Spinal cord (tissue), 10 donors: ENCODE data around the gene PAIP1. TPM values are rescaled to one million over a fixed set of nuclear protein-coding genes. Genes with fewer than 3 reads are reported as not detected.
"Not testable (repeated sequence)": the region's sequence is repeated elsewhere in the genome, so short reads cannot be mapped to it uniquely, and the experiment has no call there.

Source experiments
- DNase-seq, 6 donors: peaks; one replicate each; pipeline versions ENCODE4 v3.0.0 to v3.0.0-alpha.2; 2013 to 2015; ENCODE audit warnings: low spot score in 6 of 6, low read depth in 4 of 6
- H3K27ac ChIP-seq: one replicate; pipeline ENCODE4 v1.5.1; 2013; ENCODE audit warnings: low read depth, low read length, control low read depth
- H3K27me3 ChIP-seq: one replicate; pipeline ENCODE4 v1.6.1; 2013; ENCODE audit warnings: low read length; ENCODE audit not compliant: control insufficient read depth, insufficient read depth
- H3K36me3 ChIP-seq: one replicate; pipeline ENCODE4 v1.6.1; 2013; ENCODE audit warnings: low read length; ENCODE audit not compliant: control insufficient read depth, insufficient read depth
- H3K4me1 ChIP-seq: one replicate; pipeline ENCODE4 v1.6.1; 2013; ENCODE audit warnings: low read length; ENCODE audit not compliant: control insufficient read depth, insufficient read depth
- H3K4me3 ChIP-seq: one replicate; pipeline ENCODE4 v1.5.1; 2013; ENCODE audit warnings: low read depth, low read length, control low read depth
- H3K9me3 ChIP-seq: one replicate; pipeline ENCODE4 v1.6.1; 2013; ENCODE audit warnings: low read length; ENCODE audit not compliant: control insufficient read depth, insufficient read depth
- WGBS: methylation state at CpG from one replicate; pipeline ENCODE4 v1.1.5; 2013; ENCODE audit warnings: missing lambda C conversion rate; ENCODE audit not compliant: insufficient coverage; 5-methylcytosine and 5-hydroxymethylcytosine counted together
- polyA plus RNA-seq, 2 donors: library from polyadenylated mRNA; unstranded; fragments of 120-200 nt; gene quantifications; one replicate each; pipeline ENCODE4 v1.2.1, GENCODE V29; 2013; ENCODE audit not compliant: insufficient read length in 2 of 2
- total RNA-seq, 2 donors: library from RNA; depleted of rRNA in 1 of 2; stranded (reverse); fragments of 120-200 nt in 1 of 2; fragments of >200 nt in 1 of 2; gene quantifications; one replicate each; pipeline versions ENCODE4 v1.2.3 to v1.2.4, GENCODE V29; 2013 to 2014
- donor health status: healthy.

The PAIP1 gene
- total and polyA plus RNA-seq, 4 donors: 107 to 140 (median 133) TPM

DNA sequence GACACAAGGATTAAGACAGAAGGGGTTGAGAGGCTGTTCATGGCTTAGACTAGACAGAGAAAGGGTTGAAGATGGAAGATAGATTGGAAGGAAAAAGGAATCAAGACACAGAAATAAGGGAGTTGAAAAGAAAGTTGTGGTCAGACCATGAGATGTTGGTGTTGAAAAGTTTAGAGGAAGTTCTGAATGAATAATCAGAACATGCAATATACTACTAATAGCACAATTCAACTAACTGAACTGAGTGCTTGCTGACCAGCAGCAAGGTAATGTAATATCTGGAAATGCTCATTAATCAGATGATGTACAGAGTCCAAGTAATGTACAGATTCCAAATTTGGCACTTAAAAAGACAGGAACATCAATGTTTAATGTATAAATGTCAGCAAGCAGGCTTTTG is 35.5 kb upstream of the PAIP1 start:
- Histone ChIP-seq H3K36me3 (peaks cover 3% of the 10 kb centered on the region), H3K27ac (no peak overlapping the region), H3K27me3 (no peaks in the 10 kb centered on the region), H3K4me3 (no peak overlapping the region), H3K9me3 (no peaks in the 10 kb centered on the region), H3K4me1 (no peaks in the 10 kb centered on the region)
- DNase-seq: no peak

DNA sequence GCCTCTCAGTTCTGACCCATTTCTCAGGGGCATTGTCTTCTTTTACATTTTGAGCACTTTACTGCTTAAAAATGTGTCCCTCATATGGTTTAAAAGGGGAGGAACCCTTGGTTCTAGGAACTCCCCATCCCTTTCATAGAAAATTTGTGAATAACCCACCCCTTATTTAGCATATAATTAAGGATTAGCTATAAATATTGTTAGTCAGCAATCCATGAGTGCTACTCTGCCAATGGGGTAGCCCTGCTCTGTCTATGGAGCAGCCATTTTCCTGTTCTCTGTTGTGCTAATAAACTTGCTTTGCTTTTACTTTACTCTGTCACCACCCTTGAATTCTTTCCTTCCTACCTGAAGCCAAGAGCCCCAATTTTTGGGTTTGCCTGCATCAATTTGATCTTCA is 33.8 kb upstream of the PAIP1 start:
- Histone ChIP-seq H3K9me3 (no peaks in the 10 kb centered on the region), H3K27ac (no peak overlapping the region), H3K4me3 (no peak overlapping the region), H3K27me3 (no peaks in the 10 kb centered on the region), H3K36me3 (peaks cover 3% of the 10 kb centered on the region), H3K4me1 (no peaks in the 10 kb centered on the region)
- DNase-seq: no peak

DNA sequence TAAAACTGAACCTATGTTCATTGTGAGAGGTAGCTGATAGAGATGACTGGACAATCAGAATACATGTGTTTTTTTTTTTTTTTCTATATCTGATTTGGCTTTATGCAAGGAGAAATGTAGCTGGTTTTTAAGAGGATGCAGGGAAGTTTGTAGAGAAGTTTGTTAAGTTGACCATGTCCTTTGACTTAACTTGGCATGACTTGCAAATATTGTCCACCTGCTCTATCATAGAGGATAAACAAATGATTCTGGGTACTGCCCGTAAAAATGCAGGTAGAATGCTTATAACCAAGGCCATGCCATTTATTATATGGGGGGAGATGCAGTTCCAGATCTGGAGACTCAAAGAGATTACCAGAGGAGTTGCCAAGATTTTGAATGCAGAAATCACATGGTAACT is 32.4 kb upstream of the PAIP1 start:
- H3K36me3 ChIP-seq: peaks cover 3% of the 10 kb centered on the region
- H3K9me3 ChIP-seq: no peaks in the 10 kb centered on the region
- WGBS: 83% methylated on average over 1 of the region's 1 CpG
- no peak overlapping the region for H3K4me3 ChIP-seq
- H3K27ac ChIP-seq: no peak overlapping the region
- H3K27me3 ChIP-seq: no peaks in the 10 kb centered on the region
- H3K4me1 ChIP-seq: no peaks in the 10 kb centered on the region
- DNase-seq: no peak

DNA sequence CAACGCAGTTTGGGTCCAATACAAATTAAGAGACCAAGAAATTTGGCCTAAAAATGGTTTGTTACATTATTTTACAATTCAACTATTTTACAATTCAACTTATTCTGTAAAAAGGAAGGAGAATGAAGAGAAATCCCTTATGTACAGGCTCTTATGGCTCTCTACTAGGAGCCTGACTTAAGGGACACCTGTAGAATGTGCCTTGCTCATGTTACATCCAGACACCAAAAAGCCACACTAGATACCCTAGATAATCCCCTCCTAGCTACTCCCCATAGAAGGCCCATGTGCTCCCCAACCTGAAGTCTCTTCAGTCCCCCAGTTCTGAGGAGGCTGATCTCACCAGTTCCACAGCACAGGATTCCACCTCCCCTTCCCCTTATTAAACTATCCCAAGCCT is 32.0 kb upstream of the PAIP1 start:
- Histone ChIP-seq H3K36me3 (peaks cover 3% of the 10 kb centered on the region), H3K27me3 (no peaks in the 10 kb centered on the region)
- no CpG with 5 or more reads among the region's 1 CpG for WGBS

DNA sequence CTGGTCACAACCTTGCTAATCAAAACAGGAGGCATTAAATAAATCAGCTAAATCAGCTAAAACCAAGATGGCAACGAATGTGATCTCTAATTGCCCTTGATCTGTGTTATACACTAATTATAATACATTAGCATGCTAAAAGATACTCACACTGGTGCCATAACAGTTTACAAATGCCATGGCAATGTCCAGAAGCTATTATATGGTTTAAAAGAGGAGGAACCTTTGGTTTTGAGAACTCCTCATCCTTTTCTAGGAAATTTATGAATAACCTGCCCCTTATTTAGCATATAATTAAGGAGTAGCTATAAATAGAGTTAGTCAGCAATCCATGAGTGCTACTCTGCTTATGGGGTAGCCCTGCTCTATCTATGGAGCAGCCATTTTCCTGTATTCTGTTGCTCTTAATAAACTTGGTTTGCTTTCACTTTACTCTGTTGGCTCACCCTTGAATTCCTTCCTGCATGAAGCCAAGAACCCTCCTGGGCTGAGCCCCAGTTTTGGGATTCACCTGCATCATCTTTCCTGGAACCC is 27.4 kb upstream of the PAIP1 start:
- DNase-seq: no peak
- Histone ChIP-seq H3K27ac (no peak overlapping the region), H3K9me3 (no peaks in the 10 kb centered on the region), H3K4me1 (no peaks in the 10 kb centered on the region), H3K36me3 (no peaks in the 10 kb centered on the region), H3K27me3 (no peaks in the 10 kb centered on the region), H3K4me3 (no peak overlapping the region)
- WGBS: no CpG with 5 or more reads among the region's 1 CpG

More for the DNA sequence above, 32.0 kb upstream of the PAIP1 start:
- Histone ChIP-seq H3K4me1 (no peaks in the 10 kb centered on the region), H3K27ac (no peak overlapping the region), H3K9me3 (no peaks in the 10 kb centered on the region), H3K4me3 (no peak overlapping the region)
- DNase-seq: no peak

DNA sequence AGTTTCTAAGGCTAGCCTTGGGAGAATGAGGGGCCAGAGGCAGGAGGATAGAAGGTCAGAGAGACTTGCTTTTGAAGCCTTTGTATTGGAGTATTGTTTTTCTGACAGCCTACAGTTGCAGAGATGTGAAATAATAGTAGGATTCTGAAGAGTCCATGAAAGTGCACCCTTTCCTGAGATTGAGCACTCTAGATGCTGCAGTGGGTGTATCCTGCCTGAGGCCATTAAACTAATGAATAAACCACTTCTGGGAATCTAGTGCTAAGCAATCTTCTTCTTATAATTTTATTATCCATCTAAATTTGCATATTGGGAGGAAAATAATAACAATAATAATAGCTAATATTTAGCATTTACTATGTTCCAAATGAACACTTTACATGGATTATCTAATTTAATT is 26.8 kb upstream of the PAIP1 start:
- Histone ChIP-seq H3K27ac (no peak overlapping the region), H3K36me3 (no peaks in the 10 kb centered on the region), H3K4me1 (no peaks in the 10 kb centered on the region), H3K27me3 (no peaks in the 10 kb centered on the region), H3K4me3 (no peak overlapping the region), H3K9me3 (no peaks in the 10 kb centered on the region)
- no peak for DNase-seq

DNA sequence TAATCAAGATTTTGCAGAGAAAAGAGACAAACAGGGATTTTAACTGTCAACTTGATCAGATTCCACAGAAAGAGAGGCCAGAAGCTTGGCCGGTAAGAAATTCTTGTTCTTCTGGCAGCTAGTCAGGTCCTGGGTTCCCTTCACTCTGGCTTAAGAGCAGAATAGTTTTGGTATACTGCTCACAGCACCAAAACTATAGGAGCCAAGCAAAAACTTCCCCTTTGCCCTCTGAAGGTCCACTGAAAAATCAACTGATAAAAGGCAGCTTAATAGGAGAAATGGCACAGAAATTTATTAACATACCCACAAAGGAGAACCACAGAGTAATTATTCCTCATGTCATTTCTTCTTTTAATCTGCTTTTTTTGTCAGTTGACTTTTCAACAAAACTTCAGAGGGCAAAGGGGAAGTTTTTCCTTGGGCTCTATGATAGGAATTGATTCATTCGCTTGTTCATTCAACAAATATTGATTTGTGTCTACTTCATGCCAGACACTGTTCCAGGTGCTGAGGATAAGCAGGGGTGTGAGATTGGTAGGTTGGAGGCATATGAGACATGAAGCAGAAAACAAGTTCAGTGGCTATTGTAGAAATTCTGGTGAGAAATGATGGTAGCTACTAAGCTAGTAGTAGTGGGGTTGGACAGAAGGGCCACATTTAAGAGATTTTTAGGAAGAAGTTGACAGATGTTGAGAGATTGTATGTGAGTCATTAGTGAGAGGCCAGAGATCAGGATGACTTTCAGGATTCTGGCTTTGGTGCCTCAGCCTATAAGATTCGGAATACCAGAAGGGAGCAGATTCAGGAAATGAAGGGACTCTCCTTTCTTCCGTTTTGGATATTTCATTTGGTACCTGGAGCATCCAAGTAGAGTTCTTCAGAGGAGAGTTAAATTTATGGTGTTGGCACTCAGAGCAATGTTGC is 25.5 kb upstream of the PAIP1 start:
- Histone ChIP-seq H3K9me3 (no peaks in the 10 kb centered on the region), H3K27me3 (no peaks in the 10 kb centered on the region), H3K36me3 (no peaks in the 10 kb centered on the region), H3K4me1 (no peaks in the 10 kb centered on the region), H3K27ac (no peak overlapping the region), H3K4me3 (no peak overlapping the region)
- WGBS: 100% methylated on average over 3 of the region's 4 CpGs
- no peak for DNase-seq

DNA sequence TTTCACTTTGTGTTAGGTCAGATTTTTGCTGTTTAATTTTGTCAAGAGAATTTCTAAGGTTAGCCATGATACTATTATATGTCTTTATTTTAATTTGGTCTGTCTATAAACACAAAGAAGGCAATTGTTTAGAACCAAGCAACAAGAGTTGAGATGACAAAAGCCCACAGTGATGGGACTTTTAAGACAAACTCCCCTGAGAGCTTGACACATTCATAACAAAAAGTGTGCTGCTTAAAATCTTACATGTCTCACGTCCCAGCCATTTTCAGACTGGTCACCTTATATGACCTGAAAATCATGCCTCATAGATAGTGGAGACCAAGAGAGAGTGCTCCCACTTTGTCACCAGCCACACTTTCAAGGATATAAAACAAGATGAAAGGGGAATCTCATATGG is 24.5 kb upstream of the PAIP1 start:
- no peaks in the 10 kb centered on the region for H3K36me3 ChIP-seq
- no peaks in the 10 kb centered on the region for H3K4me1 ChIP-seq
- 100% methylated on average over 1 of the region's 1 CpG for WGBS

DNA sequence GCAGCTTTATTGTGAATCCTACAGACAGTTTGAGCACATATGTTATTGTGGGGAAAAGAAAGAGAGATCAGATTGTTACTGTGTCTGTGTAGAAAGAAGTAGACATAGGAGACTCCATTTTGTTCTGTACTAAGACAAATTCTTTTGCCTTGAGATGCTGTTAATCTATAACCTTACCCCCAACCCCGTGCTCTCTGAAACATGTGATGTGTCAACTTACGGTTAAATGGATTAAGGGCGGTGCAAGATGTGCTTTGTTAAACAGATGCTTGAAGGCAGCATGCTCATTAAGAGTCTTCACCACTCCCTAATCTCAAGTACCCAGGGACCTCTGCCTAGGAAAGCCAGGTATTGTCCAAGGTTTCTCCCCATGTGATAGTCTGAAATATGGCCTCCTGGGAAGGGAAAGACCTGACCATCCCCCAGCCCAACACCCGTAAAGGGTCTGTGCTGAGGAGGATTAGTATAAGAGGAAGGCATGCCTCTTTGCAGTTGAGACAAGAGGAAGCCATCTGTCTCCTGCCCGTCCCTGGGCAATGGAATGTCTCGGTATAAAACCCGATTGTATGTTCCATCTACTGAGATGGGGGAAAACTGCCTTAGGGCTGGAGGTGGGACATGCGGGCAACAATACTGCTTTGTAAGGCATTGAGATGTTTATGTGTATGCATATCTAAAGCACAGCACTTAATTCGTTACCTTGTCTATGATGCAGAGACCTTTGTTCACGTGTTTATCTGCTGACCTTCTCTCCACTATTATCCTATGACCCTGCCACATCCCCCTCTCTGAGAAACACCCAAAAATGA is 23.7 kb upstream of the PAIP1 start:
- H3K4me3 ChIP-seq, H3K9me3 ChIP-seq, DNase-seq, H3K4me1 ChIP-seq, H3K36me3 ChIP-seq, H3K27me3 ChIP-seq, H3K27ac ChIP-seq: not testable (repeated sequence)
- WGBS: 88% methylated on average over 5 of the region's 10 CpGs

More for the DNA sequence above, 24.5 kb upstream of the PAIP1 start:
- Histone ChIP-seq H3K27ac (no peak overlapping the region), H3K27me3 (no peaks in the 10 kb centered on the region), H3K4me3 (no peak overlapping the region), H3K9me3 (no peaks in the 10 kb centered on the region)
- DNase-seq: no peak
